ENCODE data around the gene SPAST. TPM values are rescaled to one million over a fixed set of nuclear protein-coding genes. Genes with fewer than 3 reads are reported as not detected.

The SPAST gene
- total RNA-seq, 2 experiments from 2014 or later, result 7.0 to 7.4 TPM

DNA sequence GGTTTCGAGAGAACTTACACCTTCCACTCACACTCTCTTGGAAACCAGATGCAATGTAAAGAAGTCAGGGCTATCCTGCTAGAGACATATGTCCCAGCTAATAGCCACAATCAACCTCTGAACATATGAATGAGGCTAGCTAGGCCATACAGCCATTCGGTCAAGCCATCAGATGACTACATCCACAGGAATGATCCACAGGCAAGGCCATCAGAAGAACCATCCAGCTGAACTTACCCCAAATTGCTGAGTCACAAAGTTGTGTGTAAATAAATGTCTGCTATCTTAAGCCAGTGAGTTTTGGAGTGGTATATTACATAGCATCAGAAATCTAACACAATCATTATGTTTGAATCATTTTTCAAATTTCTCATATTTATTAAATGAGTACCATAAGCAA lies 5.2 kb upstream of the SPAST start:
- TF ChIP-seq, protein P1, sequence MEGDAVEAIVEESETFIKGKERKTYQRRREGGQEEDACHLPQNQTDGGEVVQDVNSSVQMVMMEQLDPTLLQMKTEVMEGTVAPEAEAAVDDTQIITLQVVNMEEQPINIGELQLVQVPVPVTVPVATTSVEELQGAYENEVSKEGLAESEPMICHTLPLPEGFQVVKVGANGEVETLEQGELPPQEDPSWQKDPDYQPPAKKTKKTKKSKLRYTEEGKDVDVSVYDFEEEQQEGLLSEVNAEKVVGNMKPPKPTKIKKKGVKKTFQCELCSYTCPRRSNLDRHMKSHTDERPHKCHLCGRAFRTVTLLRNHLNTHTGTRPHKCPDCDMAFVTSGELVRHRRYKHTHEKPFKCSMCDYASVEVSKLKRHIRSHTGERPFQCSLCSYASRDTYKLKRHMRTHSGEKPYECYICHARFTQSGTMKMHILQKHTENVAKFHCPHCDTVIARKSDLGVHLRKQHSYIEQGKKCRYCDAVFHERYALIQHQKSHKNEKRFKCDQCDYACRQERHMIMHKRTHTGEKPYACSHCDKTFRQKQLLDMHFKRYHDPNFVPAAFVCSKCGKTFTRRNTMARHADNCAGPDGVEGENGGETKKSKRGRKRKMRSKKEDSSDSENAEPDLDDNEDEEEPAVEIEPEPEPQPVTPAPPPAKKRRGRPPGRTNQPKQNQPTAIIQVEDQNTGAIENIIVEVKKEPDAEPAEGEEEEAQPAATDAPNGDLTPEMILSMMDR (IDR thresholded peaks at IDR 0.05), result no peak
- no peak overlapping the region for H3K27ac Mint-ChIP-seq
- Histone ChIP-seq H3K4me3 (ENCODE audit: low read length) (no peak overlapping the region), H3K4me1 (ENCODE audit: insufficient read depth, low read length) (peaks cover 7% of the 10 kb centered on the region), H3K27me3 (ENCODE audit: control insufficient read depth in 1 of 2, insufficient read depth in 2 of 2, low read length in 2 of 2) (no peaks in the 10 kb centered on the region), H3K27ac (ENCODE audit: low read depth in 1 of 2, low read length in 2 of 2) (no peak overlapping the region), H3K9me3 (ENCODE audit: control insufficient read depth in 1 of 2, insufficient read depth in 1 of 2, low read length in 2 of 2) (no peaks in the 10 kb centered on the region), H3K36me3 (ENCODE audit: insufficient read depth, low read length) (no peaks in the 10 kb centered on the region)
- no peak for ATAC-seq (ENCODE audit: poor library complexity)
- ChIA-PET CTCF (no interaction called here), POLR2A (no interaction called here)
- H3K4me3 Mint-ChIP-seq, result no peak overlapping the region
- no peak for DNase-seq
- no peaks in the 10 kb centered on the region for H3K27me3 Mint-ChIP-seq
- no peaks in the 10 kb centered on the region for H3K9me3 Mint-ChIP-seq
- intact Hi-C loops (cut with DNase I, micrococcal nuclease), result no loop called here
- H3K4me1 Mint-ChIP-seq (ENCODE audit: low read depth), result peaks cover 10% of the 10 kb centered on the region
- H3K36me3 Mint-ChIP-seq (ENCODE audit: low read depth), result peaks cover 2% of the 10 kb centered on the region

DNA sequence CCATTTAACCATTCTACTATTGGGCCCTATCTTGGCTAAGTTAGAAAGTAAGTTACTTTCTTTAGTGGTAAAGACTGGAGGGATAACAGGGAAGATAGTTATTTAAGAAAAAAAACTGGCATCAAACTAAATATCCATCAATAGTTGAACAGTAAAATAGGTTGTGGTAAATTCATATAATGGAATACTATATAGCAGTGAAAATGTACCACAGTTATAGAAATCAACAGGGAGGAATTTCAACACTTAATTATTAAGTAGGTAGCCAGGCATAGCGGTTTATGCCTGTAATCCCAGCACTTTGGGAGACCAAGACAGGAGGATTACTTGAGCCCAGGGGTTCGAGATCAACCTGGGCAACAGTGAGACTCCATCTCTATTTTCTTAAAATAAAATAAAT lies 3.1 kb upstream of the SPAST start:
- Mint-ChIP-seq H3K27ac (no peak overlapping the region), H3K4me1 (ENCODE audit: low read depth) (peaks cover 23% of the 10 kb centered on the region), H3K27me3 (no peaks in the 10 kb centered on the region), H3K36me3 (ENCODE audit: low read depth) (peaks cover 12% of the 10 kb centered on the region), H3K4me3 (peak overlapping the region; percentile 31), H3K9me3 (no peaks in the 10 kb centered on the region)
- intact Hi-C loops (cut with DNase I, micrococcal nuclease), result loop anchor here (1.0 to 10.0 kb wide), 8 partner anchors 21 to 1915 kb away; partner anchors contain the start of genes BIRC6 (in 1 of the 2), DPY30 (in 1 of the 2), EHD3 (in 1 of the 2) and FAM98A (in 1 of the 2)
- Histone ChIP-seq H3K4me3 (ENCODE audit: low read length) (no peak overlapping the region), H3K36me3 (ENCODE audit: insufficient read depth, low read length) (no peaks in the 10 kb centered on the region), H3K9me3 (ENCODE audit: control insufficient read depth in 1 of 2, insufficient read depth in 1 of 2, low read length in 2 of 2) (no peaks in the 10 kb centered on the region), H3K27ac (ENCODE audit: low read depth in 1 of 2, low read length in 2 of 2) (no peak overlapping the region), H3K27me3 (ENCODE audit: control insufficient read depth in 1 of 2, insufficient read depth in 2 of 2, low read length in 2 of 2) (no peaks in the 10 kb centered on the region), H3K4me1 (ENCODE audit: insufficient read depth, low read length) (peaks cover 17% of the 10 kb centered on the region)
- ChIA-PET CTCF (no interaction called here), POLR2A (interaction anchor here (1.5 kb wide), 1 partner anchor 21 kb away, joined by 4 read pairs; the partner anchor contains the start of gene DPY30)
- TF ChIP-seq, protein P1 (IDR thresholded peaks at IDR 0.05), result no peak
- no peak for DNase-seq
- ATAC-seq (ENCODE audit: poor library complexity), result no peak

DNA sequence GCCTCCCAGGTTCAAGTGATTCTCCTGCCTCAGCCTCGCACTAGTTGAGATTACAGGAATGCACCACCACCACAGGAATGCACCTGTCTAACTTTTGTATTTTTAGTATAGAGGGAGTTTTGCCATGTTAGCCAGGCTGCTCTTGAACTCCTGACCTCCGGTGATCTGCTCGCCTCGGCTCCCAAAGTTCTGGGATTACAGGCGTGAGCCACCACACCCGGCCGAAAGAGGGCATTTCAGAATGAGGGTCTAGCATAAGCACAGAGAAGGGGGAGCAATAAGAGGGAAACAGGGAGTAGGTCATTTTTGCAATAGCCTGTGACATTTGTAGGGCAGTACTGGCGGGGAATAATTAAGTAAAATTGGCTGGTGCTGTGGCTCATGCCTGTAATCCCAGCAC lies 1.9 kb upstream of the SPAST start:
- TF ChIP-seq, protein P1 (IDR thresholded peaks at IDR 0.05), result no peak
- no peaks in the 10 kb centered on the region for H3K27me3 ChIP-seq (ENCODE audit: control insufficient read depth in 1 of 2, insufficient read depth in 2 of 2, low read length in 2 of 2)
- no peaks in the 10 kb centered on the region for H3K36me3 ChIP-seq (ENCODE audit: insufficient read depth, low read length)
- Mint-ChIP-seq H3K4me1 (ENCODE audit: low read depth) (peaks cover 34% of the 10 kb centered on the region), H3K9me3 (no peaks in the 10 kb centered on the region), H3K27ac (peak overlapping the region; percentile 11), H3K36me3 (ENCODE audit: low read depth) (peaks cover 12% of the 10 kb centered on the region), H3K4me3 (peak overlapping the region; percentile 97), H3K27me3 (no peaks in the 10 kb centered on the region)
- POLR2A ChIA-PET, result interaction anchor here (3.9 to 4.3 kb wide), 2 partner anchors 22 to 50 kb away, joined by 25 to 65 read pairs; partner anchors contain the start of genes DPY30 and MEMO1
- no peak for ATAC-seq (ENCODE audit: poor library complexity)
- no peak for DNase-seq
- peaks cover 25% of the 10 kb centered on the region for H3K4me1 ChIP-seq (ENCODE audit: insufficient read depth, low read length)
- no peaks in the 10 kb centered on the region for H3K9me3 ChIP-seq (ENCODE audit: control insufficient read depth in 1 of 2, insufficient read depth in 1 of 2, low read length in 2 of 2)
- no peak overlapping the region for H3K4me3 ChIP-seq (ENCODE audit: low read length)
- intact Hi-C loops (cut with DNase I, micrococcal nuclease), result loop anchor here (5.0 to 10.0 kb wide), 7 partner anchors 177 to 1917 kb away; partner anchors contain the start of genes BIRC6 (in 1 of the 2), EHD3 (in 1 of the 2), FAM98A (in 1 of the 2) and TTC27 (in 1 of the 2)
- no peak overlapping the region for H3K27ac ChIP-seq (ENCODE audit: low read depth in 1 of 2, low read length in 2 of 2)
- CTCF ChIA-PET, result no interaction called here

All from CD4-positive, alpha-beta T cell (primary cell).